ENCODE results near the gene ATP11B. TPM values are rescaled to one million over a fixed set of nuclear protein-coding genes. Genes with fewer than 3 reads are reported as not detected.
A peak's percentile ranks its signal among the peaks of the same experiment; 100 is the strongest.
"Not testable (repeated sequence)": the region's sequence is repeated elsewhere in the genome, so short reads cannot be mapped to it uniquely, and the experiment has no call there.

Gene ATP11B
- total RNA-seq, 2 experiments from 2014 or later = 64.6 to 86.7 TPM

DNA sequence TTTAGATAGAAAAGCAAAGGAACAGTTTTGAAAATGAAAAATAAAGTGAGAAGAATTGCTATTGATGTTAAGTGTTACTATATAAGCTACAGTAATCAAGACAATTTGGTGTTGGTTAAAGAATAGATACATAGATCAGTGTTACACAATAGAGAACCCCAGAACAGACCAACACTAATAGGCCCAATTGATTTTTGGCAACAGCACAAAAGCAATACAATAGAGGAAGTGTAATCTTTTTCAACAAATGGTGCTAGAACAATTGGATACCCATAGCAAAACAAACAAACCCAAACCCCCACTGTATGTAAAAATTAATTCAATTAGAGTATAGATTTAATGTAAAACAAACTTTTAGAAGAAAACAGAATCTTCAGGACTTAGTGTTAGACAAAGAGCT is 61.8 kb downstream of the ATP11B start:
- ATAC-seq (no peak), DNase-seq (no peak)
- ChIA-PET POLR2A (no interaction called here), CTCF (interaction anchor here (0.9 kb wide), 1 partner anchor 55 kb away, joined by 3 read pairs; no protein-coding TSS in a partner anchor)
- H3K4me1 Mint-ChIP-seq = no peaks in the 10 kb centered on the region
- H3K27ac Mint-ChIP-seq = no peak overlapping the region
- no peaks in the 10 kb centered on the region for H3K9me3 Mint-ChIP-seq (ENCODE audit: low read depth)
- peaks cover 31% of the 10 kb centered on the region for H3K36me3 Mint-ChIP-seq (ENCODE audit: low read depth)
- intact Hi-C loops (cut with DNase I, micrococcal nuclease) = no loop called here
- H3K4me3 Mint-ChIP-seq = no peak overlapping the region
- no peaks in the 10 kb centered on the region for H3K27me3 Mint-ChIP-seq

GRCh38 chr3:182861348-182861747 is 68.0 kb downstream of the ATP11B start:
- H3K27ac Mint-ChIP-seq = no peak overlapping the region
- peaks cover 30% of the 10 kb centered on the region for H3K36me3 Mint-ChIP-seq (ENCODE audit: low read depth)
- no peak for ATAC-seq
- intact Hi-C loops (cut with DNase I, micrococcal nuclease) = no loop called here
- H3K4me1 Mint-ChIP-seq = peaks cover 16% of the 10 kb centered on the region
- H3K4me3 Mint-ChIP-seq = no peak overlapping the region
- no peaks in the 10 kb centered on the region for H3K9me3 Mint-ChIP-seq (ENCODE audit: low read depth)
- ChIA-PET CTCF (interaction anchor here (1.0 kb wide), 1 partner anchor 12 kb away, joined by 4 read pairs; no protein-coding TSS in a partner anchor), POLR2A (no interaction called here)
- no peaks in the 10 kb centered on the region for H3K27me3 Mint-ChIP-seq
- no peak for DNase-seq

DNA sequence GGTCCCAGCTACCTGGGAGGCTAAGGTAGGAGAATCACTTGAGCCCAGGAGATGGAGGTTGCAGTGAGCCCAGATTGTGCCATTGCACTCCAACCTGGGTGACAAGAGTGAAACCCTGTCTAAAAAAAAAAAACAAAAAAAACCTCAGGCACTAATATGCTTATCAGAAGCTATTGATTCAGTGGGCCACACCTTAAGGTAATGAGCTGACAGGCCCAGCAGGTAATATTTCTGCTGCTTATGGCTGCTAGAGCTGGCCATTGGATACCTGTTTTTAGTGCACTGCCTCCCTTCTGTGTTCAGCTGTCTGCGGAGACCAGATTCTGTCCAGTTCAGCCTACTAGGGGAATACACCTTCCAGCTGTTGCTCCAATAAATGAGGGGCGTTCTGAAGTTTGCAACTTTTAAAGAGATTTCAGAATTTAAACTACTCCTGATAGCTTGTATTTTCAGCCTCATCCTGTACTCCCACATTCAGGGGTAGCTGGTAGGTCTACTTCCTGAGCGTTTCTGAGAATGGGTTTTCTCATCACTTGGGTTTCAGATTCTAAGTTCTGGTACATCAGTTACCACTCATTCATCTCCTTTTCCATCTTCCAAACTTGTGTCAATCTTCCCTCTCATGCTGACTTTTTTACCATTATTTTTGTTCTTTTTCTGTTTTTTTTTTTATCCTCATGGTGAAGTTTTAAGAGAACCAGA is 69.0 kb downstream of the ATP11B start:
- Mint-ChIP-seq H3K4me3 (no peak overlapping the region), H3K4me1 (peaks cover 16% of the 10 kb centered on the region), H3K36me3 (ENCODE audit: low read depth) (peaks cover 30% of the 10 kb centered on the region), H3K27me3 (no peaks in the 10 kb centered on the region), H3K27ac (peak overlapping the region; percentile 45), H3K9me3 (ENCODE audit: low read depth) (no peaks in the 10 kb centered on the region)
- DNase-seq (no peak), ATAC-seq (peak; percentile 39)
- CTCF ChIA-PET = interaction anchor here (1.0 kb wide), 1 partner anchor 13 kb away, joined by 4 read pairs; no protein-coding TSS in a partner anchor
- POLR2A ChIA-PET = no interaction called here
- intact Hi-C loops (cut with DNase I, micrococcal nuclease) = no loop called here

- no peaks in the 10 kb centered on the region for H3K9me3 Mint-ChIP-seq (ENCODE audit: low read depth)
- DNase-seq (no peak), ATAC-seq (no peak)
- POLR2A ChIA-PET = no interaction called here
- H3K27me3 Mint-ChIP-seq = no peaks in the 10 kb centered on the region
- no peaks in the 10 kb centered on the region for H3K4me1 Mint-ChIP-seq
- H3K36me3 Mint-ChIP-seq (ENCODE audit: low read depth) = peaks cover 26% of the 10 kb centered on the region
- intact Hi-C loops (cut with DNase I, micrococcal nuclease) = no loop called here
- CTCF ChIA-PET = no interaction called here
- H3K27ac Mint-ChIP-seq = no peak overlapping the region
- H3K4me3 Mint-ChIP-seq = no peak overlapping the region
Measured at GRCh38 chr3:182869059-182869458, 75.8 kb downstream of the ATP11B start.

DNA sequence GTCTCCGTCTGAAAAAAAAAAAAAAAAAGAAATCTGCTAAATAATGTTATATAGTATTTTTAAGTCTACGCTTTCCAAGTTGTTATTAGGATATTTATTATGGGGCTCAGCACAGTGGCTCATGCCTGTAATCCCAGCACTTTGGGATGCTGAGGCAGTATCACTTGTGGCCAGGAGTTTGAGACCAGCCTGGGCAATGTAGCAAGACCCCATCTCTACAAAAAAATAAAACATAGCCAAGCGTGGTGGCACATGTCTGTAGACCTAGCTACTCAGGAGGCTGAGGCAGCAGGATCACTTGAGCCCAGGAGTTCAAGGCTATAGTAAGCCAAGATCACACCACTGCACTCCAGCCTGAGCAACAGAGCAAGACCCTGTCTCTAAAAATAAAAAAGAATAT is 77.6 kb downstream of the ATP11B start:
- DNase-seq; CTCF ChIA-PET; H3K9me3 Mint-ChIP-seq (ENCODE audit: low read depth); intact Hi-C loops (cut with DNase I, micrococcal nuclease); H3K27ac Mint-ChIP-seq; H3K27me3 Mint-ChIP-seq; H3K4me1 Mint-ChIP-seq; H3K4me3 Mint-ChIP-seq; ATAC-seq; POLR2A ChIA-PET: not testable (repeated sequence)
- H3K36me3 Mint-ChIP-seq (ENCODE audit: low read depth) = peaks cover 31% of the 10 kb centered on the region

- Mint-ChIP-seq H3K36me3 (ENCODE audit: low read depth) (peaks cover 7% of the 10 kb centered on the region), H3K4me3 (no peak overlapping the region), H3K27me3 (no peaks in the 10 kb centered on the region), H3K27ac (no peak overlapping the region), H3K4me1 (no peaks in the 10 kb centered on the region), H3K9me3 (ENCODE audit: low read depth) (no peaks in the 10 kb centered on the region)
- ChIA-PET CTCF (interaction anchor here (1.1 to 1.9 kb wide), 2 partner anchors 11 to 165 kb away, joined by 3 to 5 read pairs; no protein-coding TSS in a partner anchor), POLR2A (no interaction called here)
- no peak for DNase-seq
- intact Hi-C loops (cut with DNase I, micrococcal nuclease) = no loop called here
- peak; percentile 76 for ATAC-seq
Measured at GRCh38 chr3:182879031-182879611, 85.8 kb downstream of the ATP11B start.

DNA sequence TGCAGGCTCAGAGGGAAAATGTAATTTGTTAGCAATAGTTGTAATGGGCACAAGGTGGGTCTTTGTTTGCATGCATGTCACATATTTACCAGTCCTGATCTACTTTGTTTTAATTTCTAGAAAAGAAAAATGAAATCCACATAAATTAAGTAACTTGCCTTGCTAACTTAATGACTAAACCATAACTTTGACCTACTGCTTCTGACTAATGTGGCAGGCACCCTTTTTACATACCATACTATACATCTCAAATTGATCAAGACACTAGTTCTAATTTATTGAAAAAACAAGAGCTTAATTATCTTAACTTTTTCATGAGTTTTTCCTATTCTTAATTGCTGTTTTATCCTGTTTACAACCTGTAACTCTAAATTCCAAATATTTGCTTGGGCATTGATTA is 93.2 kb downstream of the ATP11B start:
- Mint-ChIP-seq H3K27ac (no peak overlapping the region), H3K36me3 (ENCODE audit: low read depth) (peaks cover 11% of the 10 kb centered on the region), H3K27me3 (no peaks in the 10 kb centered on the region), H3K4me1 (no peaks in the 10 kb centered on the region), H3K4me3 (no peak overlapping the region), H3K9me3 (ENCODE audit: low read depth) (no peaks in the 10 kb centered on the region)
- ATAC-seq (no peak), DNase-seq (no peak)
- intact Hi-C loops (cut with DNase I, micrococcal nuclease) = no loop called here
- ChIA-PET CTCF (no interaction called here), POLR2A (no interaction called here)

- H3K4me3 Mint-ChIP-seq = no peak overlapping the region
- ChIA-PET CTCF (interaction anchor here (1.1 kb wide), 1 partner anchor 10 kb away, joined by 3 read pairs; no protein-coding TSS in a partner anchor), POLR2A (no interaction called here)
- H3K36me3 Mint-ChIP-seq (ENCODE audit: low read depth) = peaks cover 23% of the 10 kb centered on the region
- no peak for DNase-seq
- no peaks in the 10 kb centered on the region for H3K27me3 Mint-ChIP-seq
- intact Hi-C loops (cut with DNase I, micrococcal nuclease) = no loop called here
- no peak overlapping the region for H3K27ac Mint-ChIP-seq
- no peak for ATAC-seq
- no peaks in the 10 kb centered on the region for H3K4me1 Mint-ChIP-seq
- H3K9me3 Mint-ChIP-seq (ENCODE audit: low read depth) = no peaks in the 10 kb centered on the region
Measured at GRCh38 chr3:182889948-182890629, 96.8 kb downstream of the ATP11B start.

- H3K4me3 Mint-ChIP-seq = no peak overlapping the region
- DNase-seq (no peak), ATAC-seq (no peak)
- H3K36me3 Mint-ChIP-seq (ENCODE audit: low read depth) = peaks cover 20% of the 10 kb centered on the region
- H3K27me3 Mint-ChIP-seq = no peaks in the 10 kb centered on the region
- no peaks in the 10 kb centered on the region for H3K4me1 Mint-ChIP-seq
- CTCF ChIA-PET = no interaction called here
- POLR2A ChIA-PET = no interaction called here
- intact Hi-C loops (cut with DNase I, micrococcal nuclease) = no loop called here
- H3K9me3 Mint-ChIP-seq (ENCODE audit: low read depth) = no peaks in the 10 kb centered on the region
- no peak overlapping the region for H3K27ac Mint-ChIP-seq
Measured at GRCh38 chr3:182891364-182891763, 98.1 kb downstream of the ATP11B start.

DNA sequence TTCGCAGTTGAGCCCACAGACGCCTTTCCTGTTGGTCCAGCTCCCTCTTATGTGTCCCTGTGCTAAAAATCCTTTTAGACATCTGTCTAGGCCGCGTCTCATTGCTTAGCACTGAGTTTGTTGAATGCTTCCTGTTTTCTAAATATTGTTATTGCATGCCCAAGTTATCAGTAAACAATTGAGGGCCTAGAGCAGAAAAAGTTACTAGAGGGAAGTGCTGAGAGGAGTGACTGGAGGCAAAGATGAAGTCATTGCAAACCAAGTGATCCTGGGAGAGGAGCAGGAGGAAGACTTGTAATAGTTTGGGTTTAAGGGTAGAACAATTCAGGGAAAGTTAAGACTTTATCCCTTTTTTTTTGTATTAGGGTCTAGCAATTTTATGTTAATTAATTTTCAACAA is 98.9 kb downstream of the ATP11B start:
- no peak overlapping the region for H3K27ac Mint-ChIP-seq

GRCh38 chr3:182895513-182896112 is 102.3 kb downstream of the ATP11B start:
- Mint-ChIP-seq H3K9me3 (ENCODE audit: low read depth) (no peaks in the 10 kb centered on the region), H3K4me3 (no peak overlapping the region), H3K4me1 (no peaks in the 10 kb centered on the region), H3K27me3 (no peaks in the 10 kb centered on the region), H3K27ac (no peak overlapping the region), H3K36me3 (ENCODE audit: low read depth) (peaks cover 22% of the 10 kb centered on the region)
- POLR2A ChIA-PET = no interaction called here
- ATAC-seq (no peak), DNase-seq (no peak)
- intact Hi-C loops (cut with DNase I, micrococcal nuclease) = no loop called here
- CTCF ChIA-PET = no interaction called here

More for the DNA sequence above, 98.9 kb downstream of the ATP11B start:
- Mint-ChIP-seq H3K4me3 (no peak overlapping the region), H3K4me1 (no peaks in the 10 kb centered on the region), H3K27me3 (no peaks in the 10 kb centered on the region), H3K9me3 (ENCODE audit: low read depth) (no peaks in the 10 kb centered on the region), H3K36me3 (ENCODE audit: low read depth) (peaks cover 18% of the 10 kb centered on the region)
- CTCF ChIA-PET = no interaction called here
- intact Hi-C loops (cut with DNase I, micrococcal nuclease) = no loop called here
- no peak for ATAC-seq
- no peak for DNase-seq
- POLR2A ChIA-PET = no interaction called here
